HepG2 (cell line): ENCODE data around the gene ARMH1. TPM values are rescaled to one million over a fixed set of nuclear protein-coding genes. Genes with fewer than 3 reads are reported as not detected.

ENCODE experiments used
- MAFF ChIP-seq: IDR thresholded peaks from 2 replicates; pipeline ENCODE4 v1.6.1; 2011; ENCODE audit warnings: low read depth, low read length, improper control_type of control experiment
- MAFK ChIP-seq, 2 experiments: IDR thresholded peaks in 1 of 2; conservative IDR thresholded peaks in 1 of 2; 2 replicates each; pipeline ENCODE4 v1.6.1; 2011; ENCODE audit warnings: improper control_type of control experiment in 2 of 2, low read length in 2 of 2
- PITX1 ChIP-seq: sonication (generic); formaldehyde crosslinking; IDR thresholded peaks from 2 replicates; pipeline ENCODE4 v1.5.1; 2020; ENCODE audit warnings: mild to moderate bottlenecking, missing genetic modification reagents
- RFXAP ChIP-seq: sonication (generic); formaldehyde crosslinking; IDR thresholded peaks from 2 replicates; pipeline ENCODE4 v1.4.0; 2020; ENCODE audit warnings: missing genetic modification reagents, borderline replicate concordance
- SRF ChIP-seq: IDR thresholded peaks from 2 replicates; pipeline ENCODE4 v1.6.1; 2011; ENCODE audit warnings: mild to moderate bottlenecking, low read depth, low read length, moderate library complexity
- SRSF4 ChIP-seq: fragments of 200-400 bp; formaldehyde crosslinking; IDR thresholded peaks from one replicate; pipeline ENCODE4 v1.6.1; 2018; ENCODE audit warnings: mild to moderate bottlenecking, low read depth, low read length, moderate library complexity; ENCODE audit not compliant: poor library complexity, severe bottlenecking
- TBL1XR1 ChIP-seq: fragments of 150-350 bp; IDR thresholded peaks from 2 replicates; pipeline ENCODE4 v1.6.1; 2014; ENCODE audit warnings: borderline replicate concordance, low read length; ENCODE audit not compliant: partially characterized antibody
- XBP1 ChIP-seq: sonication (generic); formaldehyde crosslinking; IDR thresholded peaks from 2 replicates; pipeline ENCODE4 v1.5.0; 2020; ENCODE audit warnings: missing genetic modification reagents
- ZKSCAN1 ChIP-seq: fragments of 150-350 bp; IDR thresholded peaks from 2 replicates; pipeline ENCODE4 v1.6.1; 2014; ENCODE audit warnings: low read length
- ZMYM3 ChIP-seq: sonication (generic); formaldehyde crosslinking; IDR thresholded peaks from 2 replicates; pipeline ENCODE4 v1.5.1; 2020; ENCODE audit warnings: mild to moderate bottlenecking, missing genetic modification reagents
- ZNF232 ChIP-seq: sonication (generic); formaldehyde crosslinking; IDR thresholded peaks from 2 replicates; pipeline ENCODE4 v1.4.0; 2020; ENCODE audit warnings: missing genetic modification reagents, borderline replicate concordance
- ZNF317 ChIP-seq: sonication (generic); formaldehyde crosslinking; IDR thresholded peaks from 2 replicates; pipeline ENCODE4 v1.5.0; 2020; ENCODE audit warnings: mild to moderate bottlenecking, missing genetic modification reagents
- ZNF746 ChIP-seq: sonication (generic); formaldehyde crosslinking; IDR thresholded peaks from 2 replicates; pipeline ENCODE4 v1.8.0; 2022; ENCODE audit warnings: mild to moderate bottlenecking, missing genetic modification reagents
- ZSCAN29 ChIP-seq: sonication (generic); formaldehyde crosslinking; conservative IDR thresholded peaks from 2 replicates; pipeline ENCODE4 v1.4.0; 2020; ENCODE audit warnings: mild to moderate bottlenecking, missing genetic modification reagents
- polyA plus RNA-seq, 8 experiments: library from polyadenylated mRNA; depleted of rRNA in 3 of 8; stranded (reverse) in 7 of 8; unstranded in 1 of 8; fragments of >200 nt; fragmentation: Illumina TruSeq in 4 of 8; extraction: Trizol in 4 of 8; gene quantifications; 2 replicates each; pipeline versions ENCODE4 v1.2.1 to v1.2.3, GENCODE V29; 2011 to 2016; ENCODE audit warnings: low read depth in 4 of 8, missing spikeins in 1 of 8, mixed read lengths in 1 of 8; ENCODE audit not compliant: insufficient read depth in 1 of 8
- total RNA-seq, 5 experiments: library from RNA; depleted of rRNA; stranded (reverse); fragments of >200 nt; fragmentation: Illumina TruSeq; extraction: Trizol; gene quantifications; 2 replicates each; pipeline ENCODE4 v1.2.3, GENCODE V29; 2016; ENCODE audit warnings: low read depth in 1 of 5
- TF ChIP-seq, protein P1 (sequence below): sonication (generic); formaldehyde crosslinking; IDR thresholded peaks from 2 replicates; pipeline ENCODE4 v1.5.1; 2020; ENCODE audit warnings: missing genetic modification reagents, mild to moderate bottlenecking, borderline replicate concordance
- TF ChIP-seq, protein P2 (sequence below): sonication (generic); formaldehyde crosslinking; IDR thresholded peaks from 2 replicates; pipeline ENCODE4 v1.5.1; 2020; ENCODE audit warnings: mild to moderate bottlenecking, moderate library complexity, missing genetic modification reagents
- TF ChIP-seq, protein P3 (sequence below): sonication (generic); formaldehyde crosslinking; IDR thresholded peaks from 2 replicates; pipeline ENCODE4 v1.4.0; 2020; ENCODE audit warnings: mild to moderate bottlenecking, missing genetic modification reagents
- TF ChIP-seq, protein P4 (sequence below): sonication (generic); formaldehyde crosslinking; conservative IDR thresholded peaks from 2 replicates; pipeline ENCODE4 v1.8.0; 2022; ENCODE audit warnings: low read depth, missing genetic modification reagents
- TF ChIP-seq, protein P5 (sequence below): sonication (generic); formaldehyde crosslinking; IDR thresholded peaks from 2 replicates; pipeline ENCODE4 v1.4.0; 2020; ENCODE audit warnings: missing genetic modification reagents, borderline replicate concordance

Gene ARMH1
- total and polyA plus RNA-seq, 2 of the 13 experiments (the other 11 are each of a cell fraction or from before 2014, with no cell fraction given), result 0.69 TPM; not detected in 1

DNA sequence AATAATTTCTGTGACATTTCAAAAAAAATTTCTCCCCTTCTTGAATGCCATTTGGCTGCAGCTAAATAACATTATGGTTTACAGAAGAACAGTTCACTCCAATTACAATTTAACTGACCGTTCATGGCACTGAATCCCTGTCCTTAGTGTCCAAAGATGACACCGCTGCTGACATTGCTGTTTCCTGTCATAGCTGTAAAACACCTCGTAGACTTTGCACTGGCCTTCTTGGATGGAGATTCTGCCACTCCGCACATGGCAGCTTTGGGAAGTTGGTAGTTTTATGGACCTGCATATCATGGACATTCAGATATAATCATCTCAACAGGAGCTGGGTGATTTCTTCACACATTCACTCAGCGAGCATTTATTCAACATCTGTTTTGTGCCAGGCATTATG, 5.0 kb downstream of the ARMH1 start (continued):
- TF ChIP-seq, protein P1, sequence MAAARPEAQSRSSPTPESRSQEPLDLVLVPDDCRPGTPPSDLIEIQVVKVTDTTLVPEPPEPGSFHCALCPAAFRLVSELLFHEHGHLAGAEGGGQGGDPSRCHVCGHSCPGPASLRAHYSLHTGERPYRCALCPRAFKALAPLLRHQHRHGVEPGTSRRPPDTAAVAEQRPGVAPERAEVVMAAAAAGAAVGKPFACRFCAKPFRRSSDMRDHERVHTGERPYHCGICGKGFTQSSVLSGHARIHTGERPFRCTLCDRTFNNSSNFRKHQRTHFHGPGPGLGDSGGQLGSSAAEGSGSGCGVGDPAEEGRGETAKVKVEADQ (CRISPR knock-in tag), result no peak
- TF ChIP-seq, protein P2, sequence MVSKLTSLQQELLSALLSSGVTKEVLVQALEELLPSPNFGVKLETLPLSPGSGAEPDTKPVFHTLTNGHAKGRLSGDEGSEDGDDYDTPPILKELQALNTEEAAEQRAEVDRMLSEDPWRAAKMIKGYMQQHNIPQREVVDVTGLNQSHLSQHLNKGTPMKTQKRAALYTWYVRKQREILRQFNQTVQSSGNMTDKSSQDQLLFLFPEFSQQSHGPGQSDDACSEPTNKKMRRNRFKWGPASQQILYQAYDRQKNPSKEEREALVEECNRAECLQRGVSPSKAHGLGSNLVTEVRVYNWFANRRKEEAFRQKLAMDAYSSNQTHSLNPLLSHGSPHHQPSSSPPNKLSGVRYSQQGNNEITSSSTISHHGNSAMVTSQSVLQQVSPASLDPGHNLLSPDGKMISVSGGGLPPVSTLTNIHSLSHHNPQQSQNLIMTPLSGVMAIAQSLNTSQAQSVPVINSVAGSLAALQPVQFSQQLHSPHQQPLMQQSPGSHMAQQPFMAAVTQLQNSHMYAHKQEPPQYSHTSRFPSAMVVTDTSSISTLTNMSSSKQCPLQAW (CRISPR knock-in tag), result 0 out of 2 replicates have a peak, but pooled peaks have one; percentile 28
- TF ChIP-seq SRSF4 (no peak), MAFF (peak; percentile 67; the same call in 1 of the 2 replicates), ZMYM3 (CRISPR knock-in tag) (peak; percentile 77; the same call in 1 of the 2 replicates), ZSCAN29 (no peak), ZNF746 (CRISPR knock-in tag) (no peak), PITX1 (CRISPR knock-in tag) (no peak), ZKSCAN1 (no peak), SRF (no peak), ZNF317 (CRISPR knock-in tag) (no peak), MAFK (conservative IDR thresholded peaks at IDR 0.05 in 1 of 2, IDR thresholded peaks at IDR 0.05 in 1 of 2; ENCODE audit: low read length in 2 of 2) (peak; percentile 73 to 80), ZNF232 (no peak), RFXAP (no peak), TBL1XR1 (no peak), XBP1 (CRISPR knock-in tag) (no peak)
- TF ChIP-seq, protein P3, sequence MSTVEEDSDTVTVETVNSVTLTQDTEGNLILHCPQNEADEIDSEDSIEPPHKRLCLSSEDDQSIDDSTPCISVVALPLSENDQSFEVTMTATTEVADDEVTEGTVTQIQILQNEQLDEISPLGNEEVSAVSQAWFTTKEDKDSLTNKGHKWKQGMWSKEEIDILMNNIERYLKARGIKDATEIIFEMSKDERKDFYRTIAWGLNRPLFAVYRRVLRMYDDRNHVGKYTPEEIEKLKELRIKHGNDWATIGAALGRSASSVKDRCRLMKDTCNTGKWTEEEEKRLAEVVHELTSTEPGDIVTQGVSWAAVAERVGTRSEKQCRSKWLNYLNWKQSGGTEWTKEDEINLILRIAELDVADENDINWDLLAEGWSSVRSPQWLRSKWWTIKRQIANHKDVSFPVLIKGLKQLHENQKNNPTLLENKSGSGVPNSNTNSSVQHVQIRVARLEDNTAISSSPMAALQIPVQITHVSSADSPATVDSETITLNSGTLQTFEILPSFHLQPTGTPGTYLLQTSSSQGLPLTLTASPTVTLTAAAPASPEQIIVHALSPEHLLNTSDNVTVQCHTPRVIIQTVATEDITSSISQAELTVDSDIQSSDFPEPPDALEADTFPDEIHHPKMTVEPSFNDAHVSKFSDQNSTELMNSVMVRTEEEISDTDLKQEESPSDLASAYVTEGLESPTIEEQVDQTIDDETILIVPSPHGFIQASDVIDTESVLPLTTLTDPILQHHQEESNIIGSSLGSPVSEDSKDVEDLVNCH (CRISPR knock-in tag), result no peak
- TF ChIP-seq, protein P4, sequence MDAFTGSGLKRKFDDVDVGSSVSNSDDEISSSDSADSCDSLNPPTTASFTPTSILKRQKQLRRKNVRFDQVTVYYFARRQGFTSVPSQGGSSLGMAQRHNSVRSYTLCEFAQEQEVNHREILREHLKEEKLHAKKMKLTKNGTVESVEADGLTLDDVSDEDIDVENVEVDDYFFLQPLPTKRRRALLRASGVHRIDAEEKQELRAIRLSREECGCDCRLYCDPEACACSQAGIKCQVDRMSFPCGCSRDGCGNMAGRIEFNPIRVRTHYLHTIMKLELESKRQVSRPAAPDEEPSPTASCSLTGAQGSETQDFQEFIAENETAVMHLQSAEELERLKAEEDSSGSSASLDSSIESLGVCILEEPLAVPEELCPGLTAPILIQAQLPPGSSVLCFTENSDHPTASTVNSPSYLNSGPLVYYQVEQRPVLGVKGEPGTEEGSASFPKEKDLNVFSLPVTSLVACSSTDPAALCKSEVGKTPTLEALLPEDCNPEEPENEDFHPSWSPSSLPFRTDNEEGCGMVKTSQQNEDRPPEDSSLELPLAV (CRISPR knock-in tag), result no peak
- TF ChIP-seq, protein P5, sequence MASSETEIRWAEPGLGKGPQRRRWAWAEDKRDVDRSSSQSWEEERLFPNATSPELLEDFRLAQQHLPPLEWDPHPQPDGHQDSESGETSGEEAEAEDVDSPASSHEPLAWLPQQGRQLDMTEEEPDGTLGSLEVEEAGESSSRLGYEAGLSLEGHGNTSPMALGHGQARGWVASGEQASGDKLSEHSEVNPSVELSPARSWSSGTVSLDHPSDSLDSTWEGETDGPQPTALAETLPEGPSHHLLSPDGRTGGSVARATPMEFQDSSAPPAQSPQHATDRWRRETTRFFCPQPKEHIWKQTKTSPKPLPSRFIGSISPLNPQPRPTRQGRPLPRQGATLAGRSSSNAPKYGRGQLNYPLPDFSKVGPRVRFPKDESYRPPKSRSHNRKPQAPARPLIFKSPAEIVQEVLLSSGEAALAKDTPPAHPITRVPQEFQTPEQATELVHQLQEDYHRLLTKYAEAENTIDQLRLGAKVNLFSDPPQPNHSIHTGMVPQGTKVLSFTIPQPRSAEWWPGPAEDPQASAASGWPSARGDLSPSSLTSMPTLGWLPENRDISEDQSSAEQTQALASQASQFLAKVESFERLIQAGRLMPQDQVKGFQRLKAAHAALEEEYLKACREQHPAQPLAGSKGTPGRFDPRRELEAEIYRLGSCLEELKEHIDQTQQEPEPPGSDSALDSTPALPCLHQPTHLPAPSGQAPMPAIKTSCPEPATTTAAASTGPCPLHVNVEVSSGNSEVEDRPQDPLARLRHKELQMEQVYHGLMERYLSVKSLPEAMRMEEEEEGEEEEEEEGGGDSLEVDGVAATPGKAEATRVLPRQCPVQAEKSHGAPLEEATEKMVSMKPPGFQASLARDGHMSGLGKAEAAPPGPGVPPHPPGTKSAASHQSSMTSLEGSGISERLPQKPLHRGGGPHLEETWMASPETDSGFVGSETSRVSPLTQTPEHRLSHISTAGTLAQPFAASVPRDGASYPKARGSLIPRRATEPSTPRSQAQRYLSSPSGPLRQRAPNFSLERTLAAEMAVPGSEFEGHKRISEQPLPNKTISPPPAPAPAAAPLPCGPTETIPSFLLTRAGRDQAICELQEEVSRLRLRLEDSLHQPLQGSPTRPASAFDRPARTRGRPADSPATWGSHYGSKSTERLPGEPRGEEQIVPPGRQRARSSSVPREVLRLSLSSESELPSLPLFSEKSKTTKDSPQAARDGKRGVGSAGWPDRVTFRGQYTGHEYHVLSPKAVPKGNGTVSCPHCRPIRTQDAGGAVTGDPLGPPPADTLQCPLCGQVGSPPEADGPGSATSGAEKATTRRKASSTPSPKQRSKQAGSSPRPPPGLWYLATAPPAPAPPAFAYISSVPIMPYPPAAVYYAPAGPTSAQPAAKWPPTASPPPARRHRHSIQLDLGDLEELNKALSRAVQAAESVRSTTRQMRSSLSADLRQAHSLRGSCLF (CRISPR knock-in tag), result no peak
